CD4-positive, alpha-beta T cell treated with Interferon alpha-2 for 1 hour (primary cell): ENCODE data around the gene TBL3.
A peak's percentile ranks its signal among the peaks of the same experiment; 100 is the strongest.
"Not testable (repeated sequence)": the region's sequence is repeated elsewhere in the genome, so short reads cannot be mapped to it uniquely, and the experiment has no call there.

Source experiments
- DNase-seq, 2 donors: peaks; one replicate each; pipeline ENCODE4 v3.0.0-alpha.2; 2020 to 2022

Gene TBL3

GRCh38 chr16:1944612-1945199, 27.1 kb upstream of the TBL3 start:
- DNase-seq: no peak

- no peak for DNase-seq
These were observed 26.1 kb upstream of the TBL3 start for GRCh38 chr16:1945559-1946391.

- no peak for DNase-seq
These were observed 25.1 kb upstream of the TBL3 start for GRCh38 chr16:1946495-1947368.

GRCh38 chr16:1947369-1947670, 24.5 kb upstream of the TBL3 start:
- DNase-seq: no peak

- no peak for DNase-seq
These were observed 22.3 kb upstream of the TBL3 start for GRCh38 chr16:1949507-1949906.

GRCh38 chr16:1950047-1950446, 21.8 kb upstream of the TBL3 start:
- no peak for DNase-seq

- DNase-seq: no peak
These were observed 21.3 kb upstream of the TBL3 start for GRCh38 chr16:1950559-1950958.

- no peak for DNase-seq
These were observed 18.1 kb upstream of the TBL3 start for GRCh38 chr16:1953734-1954133.

GRCh38 chr16:1957434-1958142, 14.3 kb upstream of the TBL3 start:
- DNase-seq: not testable (repeated sequence)

GRCh38 chr16:1958143-1958491, 13.7 kb upstream of the TBL3 start:
- not testable (repeated sequence) for DNase-seq

- no peak for DNase-seq
These were observed 13.1 kb upstream of the TBL3 start for GRCh38 chr16:1958715-1959268.

GRCh38 chr16:1959269-1960039, 12.4 kb upstream of the TBL3 start, which contains the start of gene NDUFB10:
Gene NDUFB10, plus strand, starts transcription at chr16:1959538. Its CDS starts 87 bp downstream, at chr16:1959625.
- peak; percentile 87 to 93 for DNase-seq

GRCh38 chr16:1960665-1961630, 10.9 kb upstream of the TBL3 start:
- DNase-seq: peak in 1 of 2 donors; percentile 50

GRCh38 chr16:1961651-1962067, 10.2 kb upstream of the TBL3 start:
- DNase-seq: no peak

GRCh38 chr16:1962161-1963153, 9.4 kb upstream of the TBL3 start:
- not testable (repeated sequence) for DNase-seq

- peak; percentile 29 to 62 for DNase-seq
These were observed 7.9 kb upstream of the TBL3 start for GRCh38 chr16:1963806-1964505.

GRCh38 chr16:1964506-1965395, 7.1 kb upstream of the TBL3 start, which contains the start of gene RPS2:
Gene RPS2, minus strand, starts transcription at chr16:1964826. Its CDS starts 201 bp downstream, at chr16:1964625.
- DNase-seq: peak; percentile 99 to 100
